ENCODE results near the gene PRKRIP1. TPM values are rescaled to one million over a fixed set of nuclear protein-coding genes. Genes with fewer than 3 reads are reported as not detected.

The PRKRIP1 gene
- total RNA-seq, 1 donor from 2014 or later, result 41.3 TPM

GRCh38 chr7:102418592-102418991, 22.4 kb downstream of the PRKRIP1 start:
- Mint-ChIP-seq H3K9me3 (ENCODE audit: unreplicated experiment) (no peaks in the 10 kb centered on the region), H3K4me3 (ENCODE audit: unreplicated experiment) (no peak overlapping the region), H3K36me3 (ENCODE audit: low read depth, unreplicated experiment) (peaks cover 40% of the 10 kb centered on the region), H3K27me3 (ENCODE audit: unreplicated experiment) (peaks cover 8% of the 10 kb centered on the region), H3K27ac (ENCODE audit: unreplicated experiment) (peak overlapping the region; percentile 22), H3K4me1 (ENCODE audit: unreplicated experiment) (peaks cover 14% of the 10 kb centered on the region)
- TF ChIP-seq CTCF (IDR thresholded peaks at IDR 0.05; ENCODE audit: unreplicated experiment), result no peak
- no peak for DNase-seq (ENCODE audit: low spot score)

- H3K36me3 Mint-ChIP-seq (ENCODE audit: low read depth, unreplicated experiment), result peaks cover 37% of the 10 kb centered on the region
- peaks cover 8% of the 10 kb centered on the region for H3K27me3 Mint-ChIP-seq (ENCODE audit: unreplicated experiment)
- no peak for TF ChIP-seq CTCF (IDR thresholded peaks at IDR 0.05; ENCODE audit: unreplicated experiment)
- no peak overlapping the region for H3K27ac Mint-ChIP-seq (ENCODE audit: unreplicated experiment)
- no peak for DNase-seq (ENCODE audit: low spot score)
- H3K4me1 Mint-ChIP-seq (ENCODE audit: unreplicated experiment), result peaks cover 6% of the 10 kb centered on the region
- no peaks in the 10 kb centered on the region for H3K9me3 Mint-ChIP-seq (ENCODE audit: unreplicated experiment)
- H3K4me3 Mint-ChIP-seq (ENCODE audit: unreplicated experiment), result no peak overlapping the region
Measured at GRCh38 chr7:102421706-102422240, 25.6 kb downstream of the PRKRIP1 start.

GRCh38 chr7:102424129-102424551, 28.0 kb downstream of the PRKRIP1 start:
- peaks cover 31% of the 10 kb centered on the region for H3K36me3 Mint-ChIP-seq (ENCODE audit: low read depth, unreplicated experiment)
- no peak overlapping the region for H3K4me3 Mint-ChIP-seq (ENCODE audit: unreplicated experiment)
- no peak for TF ChIP-seq CTCF (IDR thresholded peaks at IDR 0.05; ENCODE audit: unreplicated experiment)
- no peaks in the 10 kb centered on the region for H3K9me3 Mint-ChIP-seq (ENCODE audit: unreplicated experiment)
- H3K27me3 Mint-ChIP-seq (ENCODE audit: unreplicated experiment), result peaks cover 9% of the 10 kb centered on the region
- DNase-seq (ENCODE audit: low spot score), result no peak
- no peak overlapping the region for H3K27ac Mint-ChIP-seq (ENCODE audit: unreplicated experiment)
- H3K4me1 Mint-ChIP-seq (ENCODE audit: unreplicated experiment), result peaks cover 6% of the 10 kb centered on the region

GRCh38 chr7:102424787-102425218, 28.6 kb downstream of the PRKRIP1 start:
- TF ChIP-seq CTCF (IDR thresholded peaks at IDR 0.05; ENCODE audit: unreplicated experiment), result no peak
- Mint-ChIP-seq H3K36me3 (ENCODE audit: low read depth, unreplicated experiment) (peaks cover 31% of the 10 kb centered on the region), H3K27me3 (ENCODE audit: unreplicated experiment) (peaks cover 14% of the 10 kb centered on the region), H3K9me3 (ENCODE audit: unreplicated experiment) (no peaks in the 10 kb centered on the region), H3K4me3 (ENCODE audit: unreplicated experiment) (peak overlapping the region; percentile 80), H3K4me1 (ENCODE audit: unreplicated experiment) (peaks cover 9% of the 10 kb centered on the region), H3K27ac (ENCODE audit: unreplicated experiment) (peak overlapping the region; percentile 11)
- DNase-seq (ENCODE audit: low spot score), result no peak

- H3K27ac Mint-ChIP-seq (ENCODE audit: unreplicated experiment), result no peak overlapping the region
- peaks cover 26% of the 10 kb centered on the region for H3K36me3 Mint-ChIP-seq (ENCODE audit: low read depth, unreplicated experiment)
- H3K9me3 Mint-ChIP-seq (ENCODE audit: unreplicated experiment), result no peaks in the 10 kb centered on the region
- peaks cover 13% of the 10 kb centered on the region for H3K27me3 Mint-ChIP-seq (ENCODE audit: unreplicated experiment)
- no peak overlapping the region for H3K4me3 Mint-ChIP-seq (ENCODE audit: unreplicated experiment)
- no peak for TF ChIP-seq CTCF (IDR thresholded peaks at IDR 0.05; ENCODE audit: unreplicated experiment)
- peaks cover 7% of the 10 kb centered on the region for H3K4me1 Mint-ChIP-seq (ENCODE audit: unreplicated experiment)
- DNase-seq (ENCODE audit: low spot score), result no peak
Measured at GRCh38 chr7:102425639-102426267, 29.6 kb downstream of the PRKRIP1 start.

Measured in endothelial cell (in vitro differentiated cells).